ENCODE results near the gene DLGAP4.

- TF ChIP-seq CTCF (IDR thresholded peaks at IDR 0.05) (no peak), POLR2A (IDR thresholded peaks at IDR 0.05) (no peak)
Observed at GRCh38 chr20:36364506-36364905, 58.4 kb downstream of the DLGAP4 start.
